H1 (cell line): ENCODE data around the gene STAT1. TPM values are rescaled to one million over a fixed set of nuclear protein-coding genes. Genes with fewer than 3 reads are reported as not detected.

Experiments used
- NRF1 ChIP-seq: IDR thresholded peaks from 2 replicates; pipeline ENCODE4 v1.6.1; 2011; ENCODE audit warnings: mild to moderate bottlenecking, low read depth, low read length, improper control_type of control experiment
- RAD21 ChIP-seq, 2 experiments: IDR thresholded peaks in 1 of 2; conservative IDR thresholded peaks in 1 of 2; 2 replicates each; pipeline ENCODE4 v1.6.1; 2011; ENCODE audit warnings: low read depth in 2 of 2, low read length in 2 of 2, improper control_type of control experiment in 1 of 2, inconsistent platforms in 1 of 2, mild to moderate bottlenecking in 1 of 2, moderate library complexity in 1 of 2
- SIN3A ChIP-seq, 2 experiments: IDR thresholded peaks in 1 of 2; conservative IDR thresholded peaks in 1 of 2; 2 replicates each; pipeline ENCODE4 v1.6.1; 2011 to 2012; ENCODE audit warnings: low read length in 2 of 2, improper control_type of control experiment in 1 of 2, low read depth in 1 of 2, mild to moderate bottlenecking in 1 of 2
- SP4 ChIP-seq: IDR thresholded peaks from 2 replicates; pipeline ENCODE4 v1.6.1; 2012; ENCODE audit warnings: low read length, inconsistent platforms
- SRF ChIP-seq: IDR thresholded peaks from 2 replicates; pipeline ENCODE4 v1.6.1; 2011; ENCODE audit warnings: mild to moderate bottlenecking, low read depth, low read length, moderate library complexity
- polyA plus RNA-seq, 7 experiments: library from polyadenylated mRNA; depleted of rRNA in 3 of 7; stranded (reverse) in 5 of 7; unstranded in 2 of 7; fragments of >200 nt in 5 of 7; fragments of 200-250 nt in 2 of 7; gene quantifications; 1 replicate in 5 of 7; 2 replicates in 1 of 7; 4 replicates in 1 of 7; pipeline versions ENCODE4 v1.2.1 to v1.2.3, GENCODE V29; 2011 to 2013; ENCODE audit warnings: missing spikeins in 2 of 7, mixed read lengths in 2 of 7
- total RNA-seq: library from RNA; stranded (reverse); fragmentation: NEBNext Ultra II Directional; extraction: Animal tissue kit (Norgen Biotek cat#: 25700); gene quantifications from 2 replicates; pipeline ENCODE4 v1.2.1, GENCODE V29; 2021

Gene STAT1
- total and polyA plus RNA-seq, 2 of the 8 experiments (the other 6 are each of a cell fraction or from before 2014, with no cell fraction given) = 20.3 to 43.0 TPM

GRCh38 chr2:191003405-191004309, 10.3 kb downstream of the STAT1 start (continued):
- no peak for TF ChIP-seq SIN3A (conservative IDR thresholded peaks at IDR 0.05 in 1 of 2, IDR thresholded peaks at IDR 0.05 in 1 of 2; ENCODE audit: low read depth in 1 of 2, low read length in 2 of 2)
- TF ChIP-seq SP4 = no peak
- no peak for TF ChIP-seq RAD21 (IDR thresholded peaks at IDR 0.05 in 1 of 2, conservative IDR thresholded peaks at IDR 0.05 in 1 of 2; ENCODE audit: low read depth in 2 of 2, low read length in 2 of 2)
- no peak for TF ChIP-seq SRF
- no peak for TF ChIP-seq NRF1
